Panc1 (cell line): ENCODE results near the gene SHISA4.

ENCODE experiments used
- REST ChIP-seq, 2 experiments: IDR thresholded peaks; 2 replicates each; pipeline ENCODE4 v1.6.1; 2011 to 2012; ENCODE audit warnings: low read depth in 2 of 2, control low read depth in 1 of 2, low read length in 1 of 2, mild to moderate bottlenecking in 1 of 2, moderate library complexity in 1 of 2; ENCODE audit not compliant: insufficient read depth in 1 of 2
- SIN3A ChIP-seq: IDR thresholded peaks from 2 replicates; pipeline ENCODE4 v1.6.1; 2012; ENCODE audit warnings: low read depth, mild to moderate bottlenecking, low read length, moderate library complexity, borderline replicate concordance; ENCODE audit not compliant: insufficient read depth
- TF ChIP-seq, protein P1 (sequence below): fragments of 450-650 bp; IDR thresholded peaks from 2 replicates; pipeline ENCODE4 v1.5.1; 2017; ENCODE audit warnings: mild to moderate bottlenecking

GRCh38 chr1:201883786-201884185 lies 4.9 kb upstream of the SHISA4 start:
- TF ChIP-seq, protein P1, sequence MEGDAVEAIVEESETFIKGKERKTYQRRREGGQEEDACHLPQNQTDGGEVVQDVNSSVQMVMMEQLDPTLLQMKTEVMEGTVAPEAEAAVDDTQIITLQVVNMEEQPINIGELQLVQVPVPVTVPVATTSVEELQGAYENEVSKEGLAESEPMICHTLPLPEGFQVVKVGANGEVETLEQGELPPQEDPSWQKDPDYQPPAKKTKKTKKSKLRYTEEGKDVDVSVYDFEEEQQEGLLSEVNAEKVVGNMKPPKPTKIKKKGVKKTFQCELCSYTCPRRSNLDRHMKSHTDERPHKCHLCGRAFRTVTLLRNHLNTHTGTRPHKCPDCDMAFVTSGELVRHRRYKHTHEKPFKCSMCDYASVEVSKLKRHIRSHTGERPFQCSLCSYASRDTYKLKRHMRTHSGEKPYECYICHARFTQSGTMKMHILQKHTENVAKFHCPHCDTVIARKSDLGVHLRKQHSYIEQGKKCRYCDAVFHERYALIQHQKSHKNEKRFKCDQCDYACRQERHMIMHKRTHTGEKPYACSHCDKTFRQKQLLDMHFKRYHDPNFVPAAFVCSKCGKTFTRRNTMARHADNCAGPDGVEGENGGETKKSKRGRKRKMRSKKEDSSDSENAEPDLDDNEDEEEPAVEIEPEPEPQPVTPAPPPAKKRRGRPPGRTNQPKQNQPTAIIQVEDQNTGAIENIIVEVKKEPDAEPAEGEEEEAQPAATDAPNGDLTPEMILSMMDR, result no peak
- TF ChIP-seq SIN3A (no peak), REST (IDR thresholded peaks at IDR 0.05; ENCODE audit: insufficient read depth in 1 of 2, low read depth in 2 of 2, low read length in 1 of 2) (no peak)
